HuH-7.5 (cell line): ENCODE results near the gene CAPZA1.

Source experiments
- DNase-seq: peaks from one replicate; pipeline ENCODE4 v3.0.0; 2011; ENCODE audit warnings: low spot score

CAPZA1 gene

GRCh38 chr1:112701227-112702066, 81.8 kb downstream of the CAPZA1 start:
- no peak for DNase-seq

- no peak for DNase-seq
These were observed 82.4 kb downstream of the CAPZA1 start for GRCh38 chr1:112702067-112702395.

GRCh38 chr1:112702420-112703261, 83.0 kb downstream of the CAPZA1 start:
- DNase-seq = no peak

GRCh38 chr1:112703706-112704105, 84.1 kb downstream of the CAPZA1 start:
- DNase-seq = no peak

GRCh38 chr1:112704391-112704933, 84.8 kb downstream of the CAPZA1 start:
- DNase-seq = no peak

GRCh38 chr1:112704934-112705627, 85.4 kb downstream of the CAPZA1 start:
- peak; percentile 83 for DNase-seq

GRCh38 chr1:112706505-112707220, 87.0 kb downstream of the CAPZA1 start, which contains the start of gene RHOC:
Gene RHOC (minus strand): TSS chr1:112707127. CDS start chr1:112703799, 3,328 bp downstream.
- DNase-seq = peak; percentile 76

GRCh38 chr1:112707221-112708001, 87.8 kb downstream of the CAPZA1 start:
- DNase-seq = peak; percentile 96

GRCh38 chr1:112708002-112708448, 88.4 kb downstream of the CAPZA1 start:
- no peak for DNase-seq

GRCh38 chr1:112708489-112708888, 88.9 kb downstream of the CAPZA1 start:
- no peak for DNase-seq

- no peak for DNase-seq
These were observed 90.5 kb downstream of the CAPZA1 start for GRCh38 chr1:112710159-112710558.

GRCh38 chr1:112710586-112710985, 91.0 kb downstream of the CAPZA1 start:
- no peak for DNase-seq

- DNase-seq = no peak
These were observed 91.4 kb downstream of the CAPZA1 start for GRCh38 chr1:112711041-112711440.

GRCh38 chr1:112711670-112712069, 92.0 kb downstream of the CAPZA1 start:
- DNase-seq = no peak

- no peak for DNase-seq
These were observed 92.6 kb downstream of the CAPZA1 start for GRCh38 chr1:112712191-112712590.

GRCh38 chr1:112712701-112713128, 93.1 kb downstream of the CAPZA1 start:
- DNase-seq = no peak

GRCh38 chr1:112713466-112714312, 94.1 kb downstream of the CAPZA1 start:
- no peak for DNase-seq

- no peak for DNase-seq
These were observed 95.0 kb downstream of the CAPZA1 start for GRCh38 chr1:112714313-112715263.
